NT2/D1 (cell line): Measurements from ENCODE around the gene SLC12A8.

Experiments
- SUZ12 ChIP-seq: IDR thresholded peaks from 2 replicates; pipeline ENCODE4 v1.6.1; 2011; ENCODE audit not compliant: insufficient read length, insufficient read depth; ENCODE audit errors: extremely low read depth
- YY1 ChIP-seq: IDR thresholded peaks from 2 replicates; pipeline ENCODE4 v1.6.1; 2011; ENCODE audit not compliant: insufficient read length, insufficient read depth
- ZNF274 ChIP-seq: IDR thresholded peaks from 2 replicates; pipeline ENCODE4 v1.6.1; 2011; ENCODE audit warnings: mild to moderate bottlenecking, low read depth, low read length

- TF ChIP-seq ZNF274, result no peak
- TF ChIP-seq SUZ12, result no peak
- TF ChIP-seq YY1, result no peak
Observed at GRCh38 chr3:125221831-125222230, 9.3 kb upstream of the SLC12A8 start.
